ENCODE results near the gene CAPN3. TPM values are rescaled to one million over a fixed set of nuclear protein-coding genes. Genes with fewer than 3 reads are reported as not detected.

Gene CAPN3
- total RNA-seq, 1 donor from 2014 or later: 8.1 TPM

- DNase-seq (ENCODE audit: low spot score): no peak
Measured at GRCh38 chr15:42453826-42454225, 94.5 kb downstream of the CAPN3 start.

DNA sequence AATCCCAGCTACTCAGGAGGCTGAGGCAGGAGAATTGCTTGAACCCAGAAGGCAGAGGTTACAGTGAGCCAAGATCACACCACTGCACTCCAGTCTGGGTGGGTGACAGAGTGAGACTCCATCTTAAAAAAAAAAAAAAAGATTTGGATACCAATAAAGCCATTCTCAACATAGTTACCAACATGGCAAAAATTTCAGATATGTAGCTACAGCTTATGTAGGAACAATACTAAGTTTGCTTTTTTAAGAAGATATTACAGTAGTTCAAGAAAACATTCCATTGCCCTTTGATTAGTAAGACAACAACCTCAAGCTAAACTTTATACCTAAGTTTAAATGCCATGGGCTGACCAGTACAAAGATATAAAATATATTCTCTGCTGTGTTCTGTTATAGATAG is 97.2 kb downstream of the CAPN3 start:
- no peak for DNase-seq (ENCODE audit: low spot score)

DNA sequence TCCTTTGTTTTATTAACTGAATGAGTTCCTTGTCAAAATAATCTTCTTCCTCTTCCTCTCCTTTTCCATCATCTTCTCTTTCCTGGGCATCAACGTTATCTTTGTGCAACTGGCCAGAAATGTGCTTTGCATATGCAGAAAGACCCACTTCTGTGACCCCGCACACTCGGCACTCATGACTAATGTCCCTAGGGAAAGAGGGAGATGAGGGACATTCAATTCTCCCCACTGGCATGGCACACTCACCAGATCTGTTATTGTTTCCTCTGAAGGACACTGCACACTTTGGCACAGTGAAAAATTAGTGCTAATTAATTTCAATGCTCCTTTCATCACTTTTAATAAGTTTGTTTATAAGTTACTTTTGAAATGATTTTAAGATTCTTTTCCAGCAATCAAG is 97.7 kb downstream of the CAPN3 start:
- DNase-seq (ENCODE audit: low spot score): no peak

- peak; percentile 73 for DNase-seq (ENCODE audit: low spot score)
Measured at GRCh38 chr15:42457445-42458442, 98.4 kb downstream of the CAPN3 start.

DNA sequence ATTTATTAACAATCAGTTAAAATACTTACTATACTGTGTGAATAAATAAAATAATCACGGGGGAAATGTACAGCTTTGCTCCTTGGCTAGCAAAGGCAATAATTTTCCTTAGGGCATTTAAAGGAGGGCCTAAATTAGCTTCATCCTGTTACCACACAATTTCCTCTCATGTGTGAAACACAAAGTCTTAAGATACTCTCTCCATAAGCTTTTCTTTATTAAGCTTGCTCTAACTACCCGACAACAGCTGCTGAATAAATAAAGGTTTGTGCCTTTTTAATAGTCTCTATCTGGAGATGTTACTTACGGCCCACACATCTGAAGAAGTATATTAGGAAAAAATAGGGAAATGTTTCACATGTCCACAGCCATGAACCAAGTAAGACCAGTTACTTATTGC is 102.0 kb downstream of the CAPN3 start:
- DNase-seq (ENCODE audit: low spot score): no peak

Other genes starting within 250 kb of the CAPN3 start
- 3.2 TPM for gene PLA2G4F, start 202.9 kb upstream of the CAPN3 start, total RNA-seq
- gene VPS39, start 151.2 kb upstream of the CAPN3 start, total RNA-seq: 75.1 TPM
- gene GANC, start 86.3 kb upstream of the CAPN3 start, total RNA-seq: 31.6 TPM
- 46.2 TPM for gene TMEM87A, start 86.1 kb upstream of the CAPN3 start, total RNA-seq
- 66.1 TPM for gene ZNF106, start 131.6 kb downstream of the CAPN3 start, total RNA-seq
- 60.2 TPM for gene SNAP23, start 136.1 kb downstream of the CAPN3 start, total RNA-seq
- 22.5 TPM for gene LRRC57, start 189.3 kb downstream of the CAPN3 start, total RNA-seq
- gene HAUS2, start 189.3 kb downstream of the CAPN3 start, total RNA-seq: 12.5 TPM
- gene STARD9, start 216.1 kb downstream of the CAPN3 start, total RNA-seq: 9.8 TPM